Measurements from ENCODE around the gene IL17RB. TPM values are rescaled to one million over a fixed set of nuclear protein-coding genes. Genes with fewer than 3 reads are reported as not detected.

Gene IL17RB
- total RNA-seq, 1 donor from 2014 or later, result 10.5 TPM

- peaks cover 3% of the 10 kb centered on the region for H3K4me1 Mint-ChIP-seq (ENCODE audit: unreplicated experiment)
- no peak for DNase-seq (ENCODE audit: extremely low spot score, unreplicated experiment)
- H3K4me3 Mint-ChIP-seq, result no peak overlapping the region
- H3K36me3 Mint-ChIP-seq, result peaks cover 9% of the 10 kb centered on the region
- peaks cover 21% of the 10 kb centered on the region for H3K27me3 Mint-ChIP-seq
- TF ChIP-seq CTCF (conservative IDR thresholded peaks at IDR 0.05), result no peak
- H3K27ac Mint-ChIP-seq, result no peak overlapping the region
- no peaks in the 10 kb centered on the region for H3K9me3 Mint-ChIP-seq
Measured at GRCh38 chr3:53849916-53850315, 3.5 kb downstream of the IL17RB start.

- DNase-seq (ENCODE audit: extremely low spot score, unreplicated experiment), result no peak
- peaks cover 18% of the 10 kb centered on the region for H3K27me3 Mint-ChIP-seq
Measured at GRCh38 chr3:53850895-53851294, 4.5 kb downstream of the IL17RB start.

GRCh38 chr3:53856964-53857363 lies 10.6 kb downstream of the IL17RB start:
- no peaks in the 10 kb centered on the region for H3K9me3 Mint-ChIP-seq
- TF ChIP-seq CTCF (conservative IDR thresholded peaks at IDR 0.05), result no peak

More at GRCh38 chr3:53850895-53851294, 4.5 kb downstream of the IL17RB start:
- TF ChIP-seq CTCF (conservative IDR thresholded peaks at IDR 0.05), result no peak
- no peaks in the 10 kb centered on the region for H3K4me1 Mint-ChIP-seq (ENCODE audit: unreplicated experiment)
- H3K27ac Mint-ChIP-seq, result no peak overlapping the region
- H3K9me3 Mint-ChIP-seq, result no peaks in the 10 kb centered on the region
- H3K4me3 Mint-ChIP-seq, result no peak overlapping the region
- H3K36me3 Mint-ChIP-seq, result peaks cover 9% of the 10 kb centered on the region

GRCh38 chr3:53858096-53858741 lies 11.9 kb downstream of the IL17RB start:
- H3K27ac Mint-ChIP-seq, result no peak overlapping the region
- peaks cover 13% of the 10 kb centered on the region for H3K36me3 Mint-ChIP-seq
- TF ChIP-seq CTCF (conservative IDR thresholded peaks at IDR 0.05), result peak; percentile 15
- no peaks in the 10 kb centered on the region for H3K9me3 Mint-ChIP-seq
- H3K4me1 Mint-ChIP-seq (ENCODE audit: unreplicated experiment), result no peaks in the 10 kb centered on the region
- H3K4me3 Mint-ChIP-seq, result no peak overlapping the region
- DNase-seq (ENCODE audit: extremely low spot score, unreplicated experiment), result no peak
- H3K27me3 Mint-ChIP-seq, result no peaks in the 10 kb centered on the region

More at GRCh38 chr3:53856964-53857363, 10.6 kb downstream of the IL17RB start:
- no peaks in the 10 kb centered on the region for H3K27me3 Mint-ChIP-seq
- H3K27ac Mint-ChIP-seq, result no peak overlapping the region
- H3K36me3 Mint-ChIP-seq, result peaks cover 8% of the 10 kb centered on the region
- no peaks in the 10 kb centered on the region for H3K4me1 Mint-ChIP-seq (ENCODE audit: unreplicated experiment)
- DNase-seq (ENCODE audit: extremely low spot score, unreplicated experiment), result no peak
- no peak overlapping the region for H3K4me3 Mint-ChIP-seq

- no peak for DNase-seq (ENCODE audit: extremely low spot score, unreplicated experiment)
- Mint-ChIP-seq H3K9me3 (no peaks in the 10 kb centered on the region), H3K27me3 (no peaks in the 10 kb centered on the region), H3K4me1 (ENCODE audit: unreplicated experiment) (no peaks in the 10 kb centered on the region), H3K27ac (no peak overlapping the region), H3K4me3 (no peak overlapping the region), H3K36me3 (peaks cover 13% of the 10 kb centered on the region)
- no peak for TF ChIP-seq CTCF (conservative IDR thresholded peaks at IDR 0.05)
Measured at GRCh38 chr3:53859178-53859577, 12.8 kb downstream of the IL17RB start.

All from type B pancreatic cell (in vitro differentiated cells).